GM18505 (cell line): Measurements from ENCODE around the gene RNGTT.

ENCODE experiments used
- ATAC-seq: cut with Tn5 transposase; IDR thresholded peaks from one replicate; pipeline ENCODE4 v1.9.1; 2021; ENCODE audit not compliant: unreplicated experiment
- POLR2A ChIP-seq: IDR thresholded peaks from 4 replicates; pipeline ENCODE4 v1.6.1; 2011; ENCODE audit warnings: borderline replicate concordance; ENCODE audit not compliant: insufficient read depth, insufficient read length; ENCODE audit errors: extremely low read depth

RNGTT gene

DNA sequence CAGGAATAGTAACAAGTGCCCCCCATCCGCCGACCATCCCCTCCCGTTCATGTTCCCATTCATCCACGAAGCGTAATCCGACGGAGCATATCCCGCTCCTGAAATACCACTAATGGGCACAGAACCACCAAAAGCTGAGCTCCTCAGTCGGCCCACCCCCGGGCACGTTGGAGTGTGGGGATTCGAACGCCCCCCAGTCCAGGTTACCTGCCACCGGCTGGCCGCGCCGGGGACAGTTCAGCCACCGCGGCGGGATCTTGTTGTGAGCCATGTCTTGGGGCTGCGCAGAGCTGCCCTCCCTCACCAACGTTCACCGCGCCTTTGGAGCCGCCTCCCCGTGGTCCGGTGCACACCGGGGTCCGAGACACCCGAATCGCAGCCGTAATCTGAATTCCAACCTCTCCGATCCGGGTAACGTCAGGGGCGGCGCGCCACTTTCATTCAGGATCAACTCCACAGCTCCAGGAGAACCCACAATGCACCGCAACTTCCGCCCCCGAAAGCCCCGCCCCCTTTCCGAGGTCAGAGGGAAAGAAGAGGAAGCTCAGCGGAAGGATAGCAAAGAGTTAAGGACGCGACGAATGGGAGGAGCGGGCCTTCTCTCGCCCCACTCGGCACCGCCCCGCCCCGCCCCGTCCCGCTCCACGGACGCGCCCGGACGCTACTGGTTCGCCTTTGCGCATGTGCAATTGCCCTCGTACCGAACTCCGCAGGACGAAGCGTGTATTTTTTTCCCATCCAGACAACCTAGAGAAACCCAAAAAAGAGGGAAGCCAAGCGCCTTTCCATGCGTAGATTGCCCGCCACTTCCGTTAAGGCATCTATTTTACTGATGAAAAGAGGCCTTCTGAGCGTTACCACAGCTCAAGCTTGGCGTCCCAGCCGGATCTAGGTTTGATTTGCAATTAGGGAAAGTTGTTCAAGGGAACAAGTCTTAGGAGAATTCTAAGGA, at the start of gene RNGTT:
TSS of gene RNGTT (minus strand) at position 480 of the 952 bp plus-strand sequence. CDS start at position 271, 209 bp downstream.
- peak; percentile 88 for TF ChIP-seq POLR2A
- ATAC-seq: peak; percentile 97

DNA sequence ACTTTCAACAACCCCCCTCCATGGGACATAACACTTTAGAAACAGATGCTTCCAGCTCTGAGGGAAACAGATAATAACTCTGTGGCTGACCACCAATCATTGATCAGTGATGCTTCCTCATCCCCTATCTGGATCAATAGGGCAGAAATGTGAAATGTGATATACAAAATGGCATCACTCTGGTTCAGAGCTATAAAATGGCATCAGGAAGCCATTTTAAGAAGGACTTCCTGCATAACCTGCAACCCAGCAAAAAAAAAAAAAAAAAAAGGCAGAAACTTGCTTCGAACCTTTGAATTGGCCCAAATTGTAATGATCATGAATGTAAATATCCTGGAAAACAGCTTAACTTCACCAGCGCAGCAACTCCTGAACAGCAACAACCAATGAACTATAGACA, 48.0 kb upstream of the RNGTT start:
- no peak for ATAC-seq
- no peak for TF ChIP-seq POLR2A

DNA sequence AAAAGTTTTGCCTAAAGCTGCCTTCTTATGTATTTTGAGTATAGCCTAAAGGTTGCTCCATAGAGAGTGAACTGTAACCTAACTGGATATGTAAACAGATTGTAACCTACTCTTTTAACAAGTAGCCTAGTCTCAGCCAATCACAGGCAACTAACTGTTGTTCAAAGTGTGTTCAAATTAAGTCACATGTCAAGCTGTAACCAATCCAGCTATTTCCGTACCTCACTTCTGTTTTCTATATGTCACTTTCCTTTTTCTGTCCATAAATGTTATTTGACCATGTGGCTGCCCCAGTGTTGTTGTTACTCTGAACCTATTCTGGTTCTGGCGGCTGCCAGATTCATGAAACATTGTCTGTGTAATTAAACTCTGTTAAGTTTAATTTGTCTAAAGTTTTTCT, 47.4 kb upstream of the RNGTT start:
- no peak for ATAC-seq
- TF ChIP-seq POLR2A: no peak

DNA sequence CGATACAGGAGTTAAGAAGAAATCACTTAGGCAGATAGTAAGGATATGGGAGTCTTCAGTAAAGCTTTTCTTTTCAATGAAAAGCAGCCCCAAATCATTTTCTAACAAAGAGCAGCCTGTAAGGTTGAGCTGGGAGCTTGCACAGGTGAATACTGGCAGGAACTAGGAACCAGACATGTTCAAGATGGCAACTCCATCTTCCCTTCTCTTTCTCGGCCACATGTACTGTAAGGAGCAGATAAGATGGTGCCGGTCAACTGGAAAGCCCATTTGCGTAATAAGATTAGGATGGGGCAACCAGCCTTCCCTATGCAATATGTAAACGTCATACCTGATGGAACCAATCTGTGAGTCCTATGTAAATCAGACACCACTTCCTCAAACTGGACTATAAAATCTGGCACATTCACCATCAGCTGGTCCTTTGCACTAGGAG, 46.2 kb upstream of the RNGTT start:
- ATAC-seq: no peak

DNA sequence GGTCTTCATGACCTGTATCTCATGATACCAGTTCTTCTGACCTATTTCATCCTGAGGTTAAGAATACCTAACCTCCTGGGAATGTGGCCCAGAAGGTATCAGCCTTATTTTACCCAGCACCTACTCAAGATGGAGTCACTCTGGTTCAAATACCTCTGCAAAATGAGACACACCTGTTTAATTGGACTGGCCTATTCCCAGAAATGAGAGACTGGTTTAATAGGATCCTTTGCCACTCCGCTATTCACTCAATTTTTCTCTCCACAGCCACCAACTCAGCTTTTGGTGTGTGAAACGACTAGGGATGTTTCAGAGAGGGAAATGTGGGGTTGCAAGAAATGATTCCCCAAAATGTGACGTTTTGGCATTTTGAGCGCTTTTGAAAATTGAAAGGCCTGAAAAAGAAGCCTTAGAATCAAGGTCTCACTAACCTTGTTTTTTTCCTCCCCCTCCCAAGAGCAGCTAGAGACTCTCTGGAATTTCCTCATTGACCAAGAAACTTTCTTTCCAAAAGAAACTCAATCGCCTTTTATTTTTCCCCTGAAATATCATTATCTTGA, 45.5 kb upstream of the RNGTT start:
- TF ChIP-seq POLR2A: no peak
- no peak for ATAC-seq

More for the DNA sequence above, 46.2 kb upstream of the RNGTT start:
- TF ChIP-seq POLR2A: no peak

DNA sequence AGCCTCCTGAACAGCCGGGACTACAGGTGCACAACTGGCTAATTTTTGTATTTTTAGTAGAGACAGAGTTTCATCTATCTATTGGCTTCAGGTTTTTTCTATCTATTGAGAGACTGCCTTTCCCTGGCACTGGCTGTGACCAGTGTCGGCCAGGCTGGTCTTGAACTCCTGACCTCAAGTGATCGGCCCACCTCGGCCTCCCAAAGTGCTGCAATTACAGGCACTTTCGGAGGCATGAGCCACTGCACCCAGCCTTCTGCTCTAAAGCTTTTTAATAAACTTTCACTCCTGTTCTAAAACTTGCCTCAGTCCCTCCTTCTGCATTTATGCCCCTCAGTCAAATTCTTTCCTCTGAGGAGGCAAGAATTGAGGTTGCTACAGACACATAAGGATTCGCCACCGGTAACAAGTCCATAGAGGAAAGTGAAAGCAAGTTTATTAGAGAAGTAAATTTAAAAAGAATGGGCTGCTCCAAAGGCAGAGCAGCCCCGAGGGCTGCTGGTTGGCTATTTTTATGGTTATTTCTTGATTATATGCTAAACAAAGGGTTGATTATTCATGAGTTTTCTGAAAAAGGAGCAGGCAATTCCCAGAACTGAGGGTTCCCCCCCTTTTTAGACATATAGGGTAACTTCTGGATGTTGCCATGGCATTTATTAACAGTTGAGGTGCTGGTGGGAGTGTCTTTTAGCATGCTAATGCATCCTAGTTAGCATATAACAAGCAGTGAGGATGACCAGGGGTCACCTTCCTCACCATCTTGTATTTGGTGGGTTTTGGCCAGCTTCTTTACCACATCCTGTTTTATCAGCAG, 44.8 kb upstream of the RNGTT start:
- no peak for ATAC-seq
- no peak for TF ChIP-seq POLR2A

DNA sequence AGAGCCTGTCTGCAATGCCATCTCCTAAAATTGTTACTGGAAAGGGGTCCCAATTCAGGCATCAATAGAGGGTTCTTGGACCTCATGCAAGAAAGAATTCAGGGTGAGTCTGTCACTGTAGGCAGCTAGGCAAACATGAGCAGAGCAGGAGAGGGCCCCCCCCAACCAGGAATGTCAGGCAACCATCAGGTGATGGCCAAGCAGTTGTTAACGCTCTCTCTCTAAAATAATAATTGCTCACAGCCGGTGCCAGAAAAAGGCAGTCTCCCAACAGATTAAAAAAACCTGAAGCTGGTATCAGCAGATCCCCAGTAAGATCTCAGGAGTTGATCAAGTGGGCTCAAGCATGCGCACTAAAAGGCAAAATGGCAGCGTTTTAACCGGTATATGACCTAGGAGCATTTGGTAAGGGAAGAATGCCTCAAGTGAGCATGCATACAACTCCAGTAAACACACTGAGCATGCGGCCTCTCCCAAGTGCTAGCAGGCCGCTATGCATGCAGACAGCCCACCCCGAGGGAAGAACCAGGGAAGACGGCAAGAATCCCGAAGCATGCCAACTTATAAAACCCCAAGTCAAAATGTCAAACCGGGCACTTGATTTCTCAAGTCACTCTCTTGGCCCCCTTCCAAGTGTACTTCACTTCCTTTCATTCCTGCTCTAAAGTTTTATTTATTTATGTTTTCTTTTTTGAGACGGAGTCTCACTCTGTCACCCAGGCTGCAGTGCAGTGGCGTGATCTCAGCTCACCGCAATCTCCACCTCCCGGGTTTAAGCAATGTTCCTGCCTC, 44.0 kb upstream of the RNGTT start:
- no peak for TF ChIP-seq POLR2A
- ATAC-seq: no peak

DNA sequence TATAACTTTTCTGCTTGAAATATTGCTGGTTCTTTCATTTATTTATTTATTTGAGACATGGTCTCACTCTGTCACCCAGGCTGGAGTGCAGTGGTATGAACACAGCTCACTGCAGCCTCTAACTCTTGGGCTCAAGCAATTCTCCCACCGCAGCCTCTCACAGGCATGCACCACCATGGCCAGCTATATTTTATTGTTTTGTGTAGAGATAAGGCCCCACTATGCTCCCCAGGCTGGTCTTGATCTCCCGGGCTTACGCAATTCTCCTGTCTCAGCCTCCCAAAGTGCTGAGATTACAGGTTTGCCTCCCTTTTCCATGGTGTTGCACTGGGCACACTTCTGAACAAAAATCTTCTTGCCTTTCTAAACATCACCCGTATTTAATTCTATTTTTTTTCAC, 39.1 kb upstream of the RNGTT start:
- TF ChIP-seq POLR2A: no peak
- no peak for ATAC-seq

DNA sequence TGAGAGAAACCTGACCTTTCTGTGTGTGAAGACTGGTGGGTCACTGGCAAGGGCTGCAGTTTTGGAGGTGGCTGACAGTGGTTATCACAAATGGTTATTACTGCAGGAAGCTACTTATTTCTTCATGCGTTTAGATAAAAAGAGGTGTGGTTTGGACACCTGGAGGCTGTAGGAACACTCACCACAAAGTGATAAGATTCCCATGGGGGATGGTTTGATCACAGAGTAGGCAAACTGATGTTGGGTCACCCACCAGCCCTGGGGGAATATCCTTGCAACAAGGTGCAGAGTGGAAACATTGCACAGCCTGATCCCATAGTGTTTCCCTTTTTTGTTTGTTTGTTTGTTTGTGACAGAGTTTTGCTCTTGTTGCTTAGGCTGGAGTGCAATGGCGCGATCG, 33.9 kb upstream of the RNGTT start:
- TF ChIP-seq POLR2A: no peak
- ATAC-seq: no peak

DNA sequence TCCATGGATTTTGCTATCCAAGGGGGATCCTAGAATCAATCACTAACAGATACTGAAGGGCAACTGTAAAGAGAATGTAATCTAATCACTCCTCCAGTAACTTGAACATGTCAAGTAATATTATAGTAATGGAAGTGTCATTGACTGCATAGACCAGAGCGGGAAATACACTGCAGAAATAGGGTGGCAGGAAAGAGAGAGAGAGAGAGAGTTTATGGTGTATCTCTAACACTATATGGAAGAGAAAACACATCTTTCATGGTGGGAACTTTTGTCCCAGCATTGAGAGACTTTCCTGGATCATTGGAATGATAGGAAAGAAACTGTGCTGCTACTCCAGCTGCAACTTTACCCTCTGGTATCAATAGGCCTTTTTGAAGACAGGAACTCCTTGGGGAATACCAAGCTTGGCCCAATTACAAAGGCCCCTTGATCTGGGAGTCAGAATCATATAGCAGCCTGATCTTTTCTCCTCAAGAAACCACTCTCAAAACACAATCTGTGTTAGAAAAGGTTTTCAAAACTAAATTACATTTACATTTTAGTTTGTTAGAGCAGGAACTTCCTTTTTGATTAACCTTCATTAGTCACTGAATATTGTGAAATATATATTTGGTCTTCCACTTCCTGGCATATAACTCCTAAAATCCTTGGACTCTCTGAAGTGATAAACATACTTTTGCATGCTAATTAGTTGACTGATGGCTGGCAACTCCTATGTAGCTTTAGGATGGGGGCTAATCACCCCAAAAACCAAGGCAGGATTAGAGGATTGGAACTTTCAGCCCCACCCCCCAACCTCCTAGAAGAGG, 29.5 kb upstream of the RNGTT start:
- ATAC-seq: no peak
- TF ChIP-seq POLR2A: no peak

DNA sequence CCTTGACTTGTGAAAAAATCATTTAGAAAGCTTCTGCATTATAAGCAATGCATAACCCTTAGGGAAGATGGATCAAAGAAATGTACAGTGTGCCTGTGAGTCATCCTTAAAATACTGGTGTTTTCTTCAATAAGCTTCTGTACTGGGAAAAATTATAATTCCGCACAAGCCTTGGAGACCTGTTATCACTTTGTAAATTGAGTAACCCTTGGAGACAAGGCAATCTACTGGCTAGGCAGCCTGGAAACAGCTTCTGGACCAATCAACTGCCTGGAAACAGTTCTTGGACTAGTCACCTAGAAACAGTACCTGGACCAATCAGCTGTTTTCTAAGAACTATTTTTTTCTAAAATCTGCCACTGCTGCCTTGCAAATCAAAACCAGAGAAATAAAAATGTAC, 25.8 kb upstream of the RNGTT start:
- no peak for TF ChIP-seq POLR2A
- no peak for ATAC-seq

DNA sequence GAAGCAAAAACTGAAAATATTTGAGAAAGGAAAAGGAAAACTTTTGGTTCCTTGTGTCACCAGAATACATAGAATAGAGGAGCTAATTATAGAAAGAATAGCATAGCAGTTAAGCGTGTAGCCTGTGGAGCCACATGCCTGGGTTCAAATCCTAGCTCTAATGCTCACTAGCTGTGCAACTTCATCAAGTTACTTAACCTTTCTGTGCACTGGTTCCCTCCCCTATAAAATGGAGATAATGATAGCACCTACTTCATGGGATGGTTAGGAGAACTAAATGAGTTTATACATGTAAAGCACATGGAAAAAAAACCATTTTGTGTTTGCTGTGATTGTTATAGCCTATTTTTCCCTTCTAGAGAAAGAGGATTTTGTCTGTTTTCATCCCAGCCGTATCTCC, 24.5 kb upstream of the RNGTT start:
- TF ChIP-seq POLR2A: no peak
- no peak for ATAC-seq
